Left ventricle myocardium inferior (tissue), 1 donor: ENCODE measurements around the gene GADD45G. TPM values are rescaled to one million over a fixed set of nuclear protein-coding genes. Genes with fewer than 3 reads are reported as not detected.

Experiments used
- DNase-seq: peaks from one replicate; pipeline ENCODE4 v3.0.0-alpha.2; 2020
- H3K27ac ChIP-seq: fragments of 200-600 bp; replicated peaks from 2 replicates; pipeline ENCODE4 v1.8.0; 2021
- H3K27me3 ChIP-seq: fragments of 200-600 bp; 2 replicates; pipeline ENCODE4 v1.8.0; 2021; ENCODE audit warnings: low read depth
- H3K36me3 ChIP-seq: fragments of 200-600 bp; 2 replicates; pipeline ENCODE4 v1.8.0; 2021
- H3K4me1 ChIP-seq: fragments of 200-600 bp; 2 replicates; pipeline ENCODE4 v1.8.0; 2021
- H3K4me3 ChIP-seq: fragments of 200-600 bp; 2 replicates; pipeline ENCODE4 v1.8.0; 2021; ENCODE audit warnings: mild to moderate bottlenecking, moderate library complexity
- H3K9me3 ChIP-seq: fragments of 200-600 bp; replicated peaks from 2 replicates; pipeline ENCODE4 v1.8.0; 2021
- CTCF ChIP-seq: fragments of 200-600 bp; IDR thresholded peaks from 2 replicates; pipeline ENCODE4 v1.8.0; 2021; ENCODE audit warnings: antibody characterized with exemption, mild to moderate bottlenecking, borderline replicate concordance
- intact Hi-C: fragments of 100-400 bp; cut with micrococcal nuclease; formaldehyde crosslinking; loops from one replicate; pipeline ENCODE4 v1.11.0; 2022
- total RNA-seq: library from RNA; stranded (reverse); fragmentation: NEBNext Ultra II Directional; extraction: Animal tissue kit (Norgen Biotek cat#: 25700); gene quantifications from one replicate; pipeline ENCODE4 v1.2.1, GENCODE V29; 2021
- donor health status: DM: no; HTN: yes; CAD: no; lungs with severe emphysema.

The GADD45G gene
- total RNA-seq, 1 donor from 2014 or later: 44.5 TPM

GRCh38 chr9:89619019-89619418 is 14.2 kb downstream of the GADD45G start:
- H3K4me1 ChIP-seq: peaks cover 40% of the 10 kb centered on the region
- no peaks in the 10 kb centered on the region for H3K27me3 ChIP-seq
- H3K4me3 ChIP-seq: no peak overlapping the region
- H3K36me3 ChIP-seq: no peaks in the 10 kb centered on the region
- H3K9me3 ChIP-seq: no peaks in the 10 kb centered on the region
- no peak for DNase-seq
- no peak for TF ChIP-seq CTCF
- H3K27ac ChIP-seq: no peak overlapping the region
- intact Hi-C loops: no loop called here

- TF ChIP-seq CTCF: no peak
- Histone ChIP-seq H3K27ac (no peak overlapping the region), H3K4me3 (no peak overlapping the region), H3K36me3 (no peaks in the 10 kb centered on the region), H3K9me3 (no peaks in the 10 kb centered on the region), H3K27me3 (no peaks in the 10 kb centered on the region), H3K4me1 (peaks cover 46% of the 10 kb centered on the region)
- no peak for DNase-seq
- intact Hi-C loops: no loop called here
Observed at GRCh38 chr9:89619424-89620138, 14.8 kb downstream of the GADD45G start.

GRCh38 chr9:89621031-89621430 is 16.2 kb downstream of the GADD45G start:
- intact Hi-C loops: no loop called here
- H3K4me1 ChIP-seq: peaks cover 50% of the 10 kb centered on the region

GRCh38 chr9:89621676-89622075 is 16.9 kb downstream of the GADD45G start:
- no peaks in the 10 kb centered on the region for H3K36me3 ChIP-seq
- H3K4me3 ChIP-seq: no peak overlapping the region
- no peaks in the 10 kb centered on the region for H3K9me3 ChIP-seq
- peak; percentile 34 for TF ChIP-seq CTCF
- peaks cover 55% of the 10 kb centered on the region for H3K4me1 ChIP-seq
- intact Hi-C loops: no loop called here
- H3K27me3 ChIP-seq: no peaks in the 10 kb centered on the region
- DNase-seq: no peak
- peak overlapping the region; percentile 90 for H3K27ac ChIP-seq

More at GRCh38 chr9:89621031-89621430, 16.2 kb downstream of the GADD45G start:
- H3K4me3 ChIP-seq: no peak overlapping the region
- no peaks in the 10 kb centered on the region for H3K9me3 ChIP-seq
- TF ChIP-seq CTCF: no peak
- H3K27me3 ChIP-seq: no peaks in the 10 kb centered on the region
- DNase-seq: no peak
- peak overlapping the region; percentile 90 for H3K27ac ChIP-seq
- no peaks in the 10 kb centered on the region for H3K36me3 ChIP-seq

GRCh38 chr9:89622933-89623861 is 18.4 kb downstream of the GADD45G start:
- TF ChIP-seq CTCF: no peak
- intact Hi-C loops: no loop called here
- DNase-seq: no peak
- H3K4me1 ChIP-seq: peaks cover 55% of the 10 kb centered on the region
- no peaks in the 10 kb centered on the region for H3K36me3 ChIP-seq
- peak overlapping the region; percentile 24 for H3K4me3 ChIP-seq
- H3K9me3 ChIP-seq: no peaks in the 10 kb centered on the region
- H3K27me3 ChIP-seq: no peaks in the 10 kb centered on the region
- H3K27ac ChIP-seq: peak overlapping the region; percentile 90
